Measurements from ENCODE around the gene SURF2.
"Not testable (repeated sequence)": the region's sequence is repeated elsewhere in the genome, so short reads cannot be mapped to it uniquely, and the experiment has no call there.

Gene SURF2

DNA sequence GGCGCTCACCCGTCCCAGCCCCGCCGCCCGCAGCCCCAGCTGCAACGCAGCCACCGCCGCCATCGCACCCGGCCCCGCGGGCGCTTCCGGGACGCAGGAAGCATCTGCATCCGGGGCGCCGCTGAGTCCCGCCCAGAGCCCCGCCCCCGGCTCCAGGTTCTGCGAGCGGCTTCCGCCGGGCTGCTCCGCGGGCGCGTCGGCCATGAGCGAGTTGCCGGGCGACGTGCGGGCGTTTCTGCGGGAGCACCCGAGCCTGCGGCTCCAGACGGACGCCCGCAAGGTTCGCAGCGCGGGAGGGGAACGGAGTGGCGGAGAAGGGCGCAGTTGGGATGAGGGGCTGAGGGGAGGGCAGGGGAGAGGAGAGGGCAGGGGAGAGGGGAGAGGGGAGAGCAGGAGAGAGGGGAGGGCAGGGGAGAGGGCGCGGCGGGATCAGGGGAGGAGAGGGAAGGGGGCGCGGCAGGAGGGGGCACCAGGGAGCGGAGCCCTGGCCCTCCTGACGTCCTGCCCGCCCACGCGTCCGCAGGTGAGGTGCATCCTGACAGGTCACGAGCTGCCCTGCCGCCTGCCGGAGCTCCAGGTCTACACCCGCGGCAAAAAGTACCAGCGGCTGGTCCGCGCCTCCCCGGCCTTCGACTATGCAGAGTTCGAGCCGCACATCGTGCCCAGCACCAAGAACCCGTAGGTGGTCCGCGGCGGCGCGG, at the start of gene SURF2, which contains the start of gene SURF1:
Gene SURF2 (plus strand): TSS at position 160 of the 701 bp plus-strand sequence. CDS start 43 bp downstream, at position 203.
Gene SURF1 (minus strand): TSS at position 97 of the 701 bp plus-strand sequence. CDS start 34 bp downstream, at position 63.
- peak; percentile 82 for DNase-seq

DNA sequence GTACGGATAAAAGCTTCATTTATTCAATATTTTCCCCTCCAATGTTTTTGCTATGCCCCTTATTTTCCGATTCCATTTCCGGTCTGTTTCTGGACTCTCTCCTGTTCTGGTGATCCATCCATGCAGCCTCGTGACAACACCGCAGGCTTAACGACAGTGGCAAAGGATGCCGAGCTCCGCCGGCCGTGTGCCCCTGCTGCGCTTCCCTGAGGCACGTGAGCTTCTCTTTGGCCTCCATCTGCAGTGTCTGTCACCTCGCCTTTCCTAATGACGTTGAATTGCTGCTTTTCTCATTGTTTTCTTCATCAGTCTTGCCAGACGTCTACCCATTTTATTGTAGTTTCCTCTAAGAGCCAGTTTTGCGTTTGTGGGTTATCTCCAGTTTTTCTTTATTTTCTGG, 49.0 kb upstream of the SURF2 start:
- DNase-seq: no peak

DNA sequence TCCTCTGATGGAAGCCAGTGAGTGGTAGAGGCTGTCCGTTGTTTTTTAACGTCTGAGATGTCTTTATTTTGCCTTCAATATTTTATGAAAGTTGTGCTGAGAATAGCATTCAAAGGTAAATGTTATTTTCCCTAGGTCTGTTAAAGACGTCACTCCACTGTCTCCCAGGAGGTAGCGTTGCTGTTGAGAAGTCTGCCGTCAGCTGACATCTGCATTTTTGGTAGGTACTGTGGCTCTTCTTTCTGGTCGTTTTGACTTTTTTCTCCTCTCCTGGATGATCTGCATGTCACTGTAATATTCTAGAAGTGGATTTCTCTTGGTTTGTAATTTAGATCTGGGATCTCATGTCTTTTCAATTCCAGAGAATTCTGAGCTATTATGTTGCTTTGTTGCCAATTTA, 46.7 kb upstream of the SURF2 start:
- DNase-seq: no peak

DNA sequence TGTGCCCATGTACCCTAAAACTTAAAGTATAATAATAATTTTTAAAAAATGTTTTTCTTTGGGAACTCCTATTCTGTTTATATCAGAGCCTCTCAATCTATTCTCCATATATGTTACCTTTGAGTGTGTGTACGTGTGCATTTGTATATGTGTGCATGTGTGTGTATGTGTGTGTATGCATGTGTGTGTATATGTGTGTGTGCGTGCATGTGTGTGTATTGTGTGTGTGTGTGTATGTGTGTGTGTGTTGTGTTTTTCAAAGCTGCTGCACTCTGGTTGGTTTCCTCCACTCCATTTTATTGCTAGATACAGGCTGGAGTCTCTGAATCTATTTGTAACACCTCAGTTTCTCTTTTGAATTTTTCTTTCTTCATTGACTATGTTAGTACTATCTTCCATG, 40.4 kb upstream of the SURF2 start:
- DNase-seq: no peak

DNA sequence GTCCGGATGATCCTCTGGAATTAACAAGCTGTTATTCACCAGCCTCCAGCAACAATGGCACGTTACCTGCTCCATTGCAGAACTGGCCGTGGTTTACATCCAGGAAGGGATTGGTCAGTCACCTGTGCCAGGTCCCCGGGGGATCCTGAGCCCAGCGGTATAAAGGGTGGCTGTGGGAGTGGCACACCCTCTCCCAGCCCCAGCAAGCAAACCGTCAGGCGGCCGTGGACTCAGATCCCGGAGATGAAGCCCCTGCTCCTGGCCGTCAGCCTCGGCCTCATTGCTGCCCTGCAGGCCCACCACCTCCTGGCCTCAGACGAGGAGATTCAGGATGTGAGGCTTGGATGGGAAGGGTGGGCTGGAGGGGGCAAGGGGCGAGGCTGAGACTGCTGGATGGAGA, 38.8 kb upstream of the SURF2 start:
- DNase-seq: not testable (repeated sequence)

DNA sequence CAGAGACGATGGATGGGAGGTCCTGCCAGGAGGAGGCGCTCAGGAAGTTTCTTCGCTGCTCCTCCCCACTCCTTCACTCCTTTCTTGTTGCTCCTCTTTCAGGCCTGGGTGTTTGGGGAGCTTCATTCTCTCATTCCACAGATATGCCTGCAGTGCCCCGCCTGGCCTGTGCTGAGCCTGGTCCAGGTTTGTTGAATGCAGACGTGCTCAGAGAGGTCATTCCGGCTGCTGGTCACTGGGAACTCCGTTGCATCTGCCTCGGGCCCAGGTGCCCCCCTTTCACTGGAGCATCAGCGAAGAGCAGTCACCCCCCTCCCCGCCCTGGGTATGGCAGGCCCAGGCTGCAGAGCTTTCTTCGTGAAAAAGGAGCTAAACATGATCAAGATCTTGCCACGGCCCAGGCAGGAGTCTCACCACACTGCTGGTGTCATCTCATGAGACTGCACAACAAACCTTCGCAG, 35.9 kb upstream of the SURF2 start:
- no peak for DNase-seq

DNA sequence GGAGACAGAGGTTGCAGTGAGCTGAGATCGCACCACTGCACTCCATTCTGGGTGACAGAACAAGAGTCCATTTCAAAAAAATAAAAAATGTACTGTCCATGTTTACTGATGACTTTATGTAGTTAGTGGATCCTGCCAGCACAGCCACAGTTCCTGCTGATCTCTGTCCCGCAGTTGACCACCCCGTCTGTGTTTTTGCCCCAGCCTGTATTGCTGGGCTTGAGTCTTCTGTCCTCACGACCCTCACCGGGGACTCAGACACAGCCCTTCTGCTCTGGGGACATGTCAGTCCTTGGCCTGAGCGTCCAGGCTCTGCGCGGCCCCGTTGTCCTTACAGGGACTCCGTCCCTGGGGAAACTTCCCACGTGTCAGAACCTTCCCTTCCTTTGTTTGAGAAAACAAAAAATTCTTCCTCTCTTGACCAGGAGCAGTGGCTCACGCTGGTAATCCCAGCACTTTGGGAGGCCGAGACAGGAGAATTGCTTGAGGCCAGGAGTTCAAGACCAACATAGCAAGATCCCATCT, 34.9 kb upstream of the SURF2 start:
- no peak for DNase-seq

DNA sequence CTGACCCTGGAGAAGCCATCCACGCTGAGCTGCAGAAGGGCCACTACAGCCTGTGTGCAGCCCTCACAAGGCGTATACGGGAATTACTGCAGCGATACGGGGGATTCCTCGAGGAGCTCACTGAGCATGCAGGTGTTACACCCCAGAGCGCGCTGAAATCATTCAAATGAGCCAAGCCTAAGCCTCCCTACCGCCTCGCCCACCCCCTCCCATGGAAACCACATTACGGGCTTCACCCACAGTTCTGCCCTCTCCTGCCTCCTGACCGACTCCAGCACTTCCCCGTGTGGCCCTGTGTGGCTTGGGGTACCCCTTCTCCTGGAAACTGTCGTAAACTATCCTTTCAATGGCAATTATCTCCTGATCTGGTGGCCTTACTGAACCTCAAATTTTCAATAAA, 33.6 kb upstream of the SURF2 start:
- no peak for DNase-seq

DNA sequence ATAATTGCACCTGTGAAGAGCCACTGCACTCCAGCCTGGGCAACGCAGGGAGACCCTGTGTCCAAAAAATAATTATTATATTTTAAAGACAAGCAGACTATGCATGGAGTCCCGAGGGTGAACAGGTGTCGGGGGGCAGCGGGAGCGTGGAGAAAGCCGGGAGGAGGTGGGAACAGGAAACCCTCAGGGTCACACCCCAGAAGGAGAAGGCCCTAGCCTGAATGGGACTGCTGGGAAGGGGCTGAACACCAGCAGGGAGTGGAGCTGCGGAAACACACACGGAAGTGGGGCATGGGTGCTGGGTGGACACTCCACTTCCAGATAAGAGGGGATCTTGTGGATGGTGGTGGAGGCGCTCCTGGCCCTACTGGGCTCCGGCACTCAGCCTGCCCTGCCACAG, 33.1 kb upstream of the SURF2 start:
- DNase-seq: no peak

DNA sequence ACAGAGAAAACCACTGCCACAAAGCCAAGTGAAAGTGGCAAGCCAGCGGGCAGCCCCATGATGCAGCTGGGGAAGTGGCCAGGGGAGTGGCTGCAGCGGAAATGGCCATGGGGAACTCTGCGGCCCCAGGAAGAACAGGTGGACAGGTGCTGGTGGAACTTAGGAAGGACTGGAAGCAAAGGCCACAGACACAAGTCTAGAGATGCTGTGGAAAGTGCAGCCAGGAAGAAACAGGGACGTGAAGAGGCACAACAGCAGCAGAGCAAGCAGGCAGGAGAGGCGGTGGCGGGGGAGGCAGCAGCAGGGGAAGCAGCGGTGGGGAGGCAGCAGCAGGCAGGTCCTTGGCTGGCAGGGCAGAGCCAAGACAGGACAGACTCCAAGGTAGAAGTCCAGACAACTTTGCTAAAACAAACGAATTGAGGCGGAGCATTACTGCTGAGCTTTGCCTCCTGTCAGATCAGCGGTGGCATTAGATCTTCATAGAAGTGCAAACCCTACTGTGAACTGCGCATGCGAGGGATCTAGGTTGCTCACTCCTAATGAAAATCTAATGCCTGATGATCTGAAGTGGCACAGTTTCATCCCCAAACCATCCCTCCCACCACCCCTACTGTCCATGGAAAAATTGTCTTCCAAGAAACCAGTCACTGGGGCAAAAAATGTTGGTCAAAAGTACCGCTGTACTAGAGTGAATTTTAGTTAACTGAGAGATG, 32.2 kb upstream of the SURF2 start:
- DNase-seq: no peak

DNA sequence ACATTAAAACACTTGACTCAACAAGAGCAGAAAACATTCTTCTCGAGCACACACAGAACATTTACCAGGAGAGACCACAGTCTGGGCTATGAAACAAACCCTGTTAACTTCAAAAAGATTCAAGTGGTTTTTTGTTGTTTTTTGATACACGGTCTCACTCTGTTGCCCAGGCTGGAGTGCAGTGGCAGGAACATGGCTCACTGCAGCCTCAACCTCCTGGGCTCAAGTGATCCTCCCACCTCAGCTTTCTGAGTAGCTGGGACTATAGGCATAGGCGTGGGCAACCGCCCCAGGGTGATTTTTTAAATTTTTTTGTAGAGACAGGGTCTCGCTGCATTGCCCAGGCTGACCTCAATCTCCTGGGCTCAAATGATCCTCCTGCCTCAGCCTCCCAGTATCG, 29.3 kb upstream of the SURF2 start:
- not testable (repeated sequence) for DNase-seq

DNA sequence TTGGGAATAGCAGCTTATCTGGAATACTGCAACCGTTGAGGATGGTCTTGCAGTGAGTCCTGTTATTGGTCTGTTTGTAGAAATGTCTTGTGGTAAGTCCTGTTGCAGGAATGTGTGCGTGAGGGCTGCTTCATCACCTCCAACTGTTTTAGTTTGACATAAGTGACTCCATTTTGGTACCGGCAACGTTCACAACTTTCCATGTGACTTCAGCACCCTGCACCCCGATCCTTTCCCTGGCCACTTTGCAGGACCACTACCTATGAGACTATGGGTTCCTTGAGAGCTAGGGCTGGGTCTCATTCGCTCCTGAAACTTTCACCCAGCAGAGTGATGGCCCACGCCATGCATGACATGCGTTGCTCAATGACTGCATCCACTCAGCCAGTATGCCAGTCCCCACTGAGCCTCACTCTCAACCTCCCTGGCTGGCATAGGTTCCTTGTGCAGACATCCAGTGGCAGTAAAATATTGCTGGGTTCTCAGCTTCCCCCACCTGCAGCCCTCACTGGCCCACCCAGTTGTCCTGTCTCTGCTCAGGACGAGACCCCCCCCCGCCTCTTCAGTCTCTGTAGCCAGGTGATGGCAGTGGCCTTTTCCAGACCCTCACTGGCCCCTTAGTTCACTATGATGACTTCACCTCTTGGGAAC, 28.4 kb upstream of the SURF2 start:
- DNase-seq: no peak

DNA sequence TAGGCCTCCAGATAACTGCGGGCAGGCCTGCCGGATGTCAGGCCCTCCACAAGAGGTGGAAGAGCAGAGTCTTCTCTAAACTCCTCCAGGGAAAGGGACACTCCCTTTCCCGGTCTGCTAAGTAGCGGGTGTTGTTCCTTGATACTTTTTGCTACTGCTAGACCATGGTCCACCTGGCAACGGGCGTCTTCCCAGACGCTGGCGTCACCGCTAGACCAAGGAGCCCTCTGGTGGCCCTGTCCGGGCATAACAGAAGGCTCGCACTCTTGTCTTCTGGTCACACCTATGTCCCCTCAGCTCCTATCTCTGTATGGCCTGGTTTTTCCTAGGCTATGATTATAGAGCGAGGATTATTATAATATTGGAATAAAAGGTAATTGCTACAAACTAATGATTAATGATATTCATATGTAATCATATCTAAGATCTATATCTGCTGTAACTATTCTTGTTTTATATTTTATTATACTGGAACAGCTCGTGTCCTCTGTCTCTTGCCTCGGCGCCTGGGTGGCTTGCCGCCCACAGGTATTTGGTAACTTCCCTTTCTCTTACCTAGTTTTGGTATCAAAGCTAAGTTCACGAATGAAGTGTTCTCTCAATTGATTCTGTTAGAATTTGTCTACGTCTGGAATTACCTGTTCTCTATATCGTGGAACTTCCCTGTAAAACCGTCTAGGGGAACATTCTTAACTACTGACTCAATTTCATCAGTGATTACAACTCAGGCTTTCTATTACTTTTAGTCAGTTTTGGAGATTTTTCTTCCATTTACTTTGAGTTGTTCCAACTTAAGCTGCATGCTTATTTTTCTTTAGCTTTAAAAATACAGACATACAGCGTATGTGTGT, 26.8 kb upstream of the SURF2 start:
- DNase-seq: not testable (repeated sequence)

DNA sequence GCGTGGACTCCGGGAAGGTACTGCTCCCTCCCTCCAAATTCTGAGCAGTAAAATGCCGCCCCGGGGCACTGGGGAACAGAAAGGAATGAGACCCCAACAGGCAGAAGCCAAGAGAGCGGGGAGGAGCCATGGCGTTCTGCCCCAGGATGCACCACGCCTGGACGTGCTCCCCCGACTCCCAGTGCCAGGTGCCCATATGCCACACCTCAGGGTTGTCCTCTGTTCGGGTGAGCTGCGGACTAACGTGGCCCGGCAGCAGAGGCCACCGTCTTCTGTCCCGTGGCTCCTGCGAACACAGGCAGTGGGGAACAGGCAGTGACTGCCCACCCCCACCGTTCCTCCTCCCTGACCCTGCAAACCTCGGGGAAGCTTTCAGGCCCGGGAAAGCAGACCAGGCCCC, 25.1 kb upstream of the SURF2 start:
- no peak for DNase-seq

DNA sequence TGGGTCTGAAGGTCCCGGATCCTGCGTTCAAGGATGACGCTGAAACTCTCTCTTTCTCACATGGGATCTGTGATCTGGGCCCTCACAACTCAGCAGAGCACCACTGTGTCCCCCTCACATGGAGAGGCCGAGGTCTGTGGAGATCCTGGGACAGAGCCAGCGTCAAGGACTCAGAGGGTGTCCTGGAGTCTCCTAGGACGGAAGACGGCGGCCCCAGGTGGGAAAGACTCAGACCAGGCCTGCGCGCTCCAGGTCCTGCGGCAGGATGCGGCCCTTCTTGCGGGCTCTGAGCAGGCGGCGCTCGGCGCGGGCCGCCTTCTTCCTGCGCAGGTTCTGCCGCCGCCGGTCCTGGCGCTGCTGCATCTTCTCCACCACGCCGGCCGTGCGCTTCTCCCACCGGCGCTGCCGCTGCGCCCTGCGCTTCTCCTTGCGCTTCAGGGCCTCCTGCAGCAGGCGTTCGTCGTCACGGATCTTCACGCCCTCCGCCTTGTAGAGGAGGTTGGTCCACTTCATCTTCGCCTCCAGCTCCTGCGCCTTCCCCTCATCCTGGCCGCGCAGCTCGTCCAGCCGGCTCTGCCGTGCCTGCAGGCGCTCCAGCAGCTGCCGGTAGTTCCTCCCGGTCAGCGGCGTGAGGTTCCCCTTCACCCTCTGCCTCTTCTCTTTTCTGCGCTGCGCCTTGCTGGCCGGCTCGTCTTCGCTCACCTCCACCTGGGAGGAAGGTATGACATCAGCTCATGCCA, 24.5 kb upstream of the SURF2 start:
- DNase-seq: no peak

DNA sequence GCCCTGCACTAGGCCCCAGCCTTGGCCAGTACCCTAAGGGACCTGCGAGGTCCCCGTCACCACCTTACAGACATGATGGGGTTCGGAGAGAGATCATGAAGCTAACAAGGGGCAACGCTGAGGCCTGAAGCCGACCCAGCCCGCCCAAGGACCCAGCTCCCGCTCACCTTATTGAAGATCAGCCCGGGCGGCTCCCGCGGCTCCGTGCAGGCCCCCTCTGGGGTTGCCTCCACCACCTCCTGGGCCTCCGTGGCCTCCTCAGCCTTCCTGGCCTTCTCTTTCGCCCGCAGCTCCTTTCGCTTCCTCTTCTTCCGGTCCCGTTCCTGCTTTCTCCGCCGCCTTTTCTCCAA, 24.0 kb upstream of the SURF2 start:
- DNase-seq: no peak

DNA sequence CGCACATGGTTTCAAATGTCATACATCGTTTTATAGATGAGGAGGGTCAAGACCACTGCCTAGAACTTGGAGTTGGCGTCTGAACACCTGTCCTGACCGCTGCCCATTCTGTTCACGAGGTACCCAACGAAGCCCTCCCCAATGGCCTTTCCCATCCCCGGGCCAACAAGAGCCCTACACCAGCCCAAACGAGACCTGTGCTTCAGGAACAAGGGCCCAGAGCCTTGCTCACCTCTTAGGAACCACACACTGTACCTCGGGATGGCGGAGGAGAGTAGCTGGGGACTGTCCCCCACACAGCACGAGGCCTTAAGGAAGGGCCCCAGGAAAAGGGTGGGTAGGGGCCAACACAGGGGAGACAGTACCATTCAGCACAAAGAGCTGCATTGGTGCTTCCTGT, 23.3 kb upstream of the SURF2 start:
- DNase-seq: no peak

DNA sequence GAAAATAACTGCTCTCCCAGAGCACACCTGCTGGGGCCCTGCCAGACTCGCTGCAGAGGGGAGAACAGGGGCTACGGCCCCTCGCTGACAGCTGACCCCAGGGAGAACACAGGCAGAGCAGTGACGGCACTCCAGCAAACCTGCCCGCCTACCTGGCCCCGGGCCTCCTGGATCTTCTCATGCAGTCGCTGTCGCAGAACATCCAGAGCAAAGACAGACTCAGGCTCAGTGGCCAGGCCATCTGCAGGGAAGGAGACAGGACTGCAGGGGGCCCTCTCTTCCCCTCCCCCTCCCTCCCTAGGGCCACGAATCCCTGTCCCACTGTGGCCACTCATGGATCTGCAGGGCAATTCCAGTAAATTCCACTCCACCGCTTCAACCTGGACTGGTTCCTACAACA, 22.8 kb upstream of the SURF2 start:
- no peak for DNase-seq

DNA sequence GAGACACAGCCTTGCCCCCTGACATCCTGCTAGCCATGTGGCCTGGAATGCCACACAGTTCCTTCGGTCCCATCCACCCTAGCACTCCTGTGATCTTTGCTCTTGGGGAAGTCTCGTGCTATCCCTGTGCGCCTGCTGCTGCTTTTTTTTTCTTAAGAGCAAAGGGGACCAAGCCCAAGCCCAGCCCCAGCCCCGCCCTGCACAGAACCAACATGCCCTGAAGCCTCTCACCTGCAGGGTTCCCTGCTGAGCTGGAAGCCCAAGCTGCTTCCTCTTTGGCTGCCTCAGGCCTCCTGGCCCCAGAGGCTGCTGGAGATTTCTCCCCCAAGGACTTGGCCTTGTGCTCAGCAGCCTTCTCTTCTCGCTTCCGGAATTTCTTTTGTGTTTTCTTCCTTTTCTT, 22.2 kb upstream of the SURF2 start:
- DNase-seq: no peak

DNA sequence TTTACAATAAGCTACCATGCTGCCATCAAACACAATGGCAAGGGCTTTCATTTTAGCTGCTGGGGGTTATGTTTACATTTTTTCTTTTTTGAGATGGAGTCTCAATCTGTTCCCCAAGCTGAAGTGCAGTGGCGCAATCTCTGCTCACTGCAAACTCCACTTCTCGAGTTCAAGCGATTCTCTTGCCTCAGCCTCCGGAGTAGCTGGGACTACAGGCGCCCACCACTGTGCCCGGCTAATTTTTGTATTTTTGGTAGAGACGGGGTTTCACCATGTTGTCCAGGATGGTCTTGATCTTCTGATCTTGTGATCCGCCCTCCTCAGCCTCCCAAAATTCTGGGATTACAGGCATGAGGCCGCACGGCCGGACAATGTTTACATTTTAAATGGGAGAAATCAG, 21.5 kb upstream of the SURF2 start:
- DNase-seq: not testable (repeated sequence)

DNA sequence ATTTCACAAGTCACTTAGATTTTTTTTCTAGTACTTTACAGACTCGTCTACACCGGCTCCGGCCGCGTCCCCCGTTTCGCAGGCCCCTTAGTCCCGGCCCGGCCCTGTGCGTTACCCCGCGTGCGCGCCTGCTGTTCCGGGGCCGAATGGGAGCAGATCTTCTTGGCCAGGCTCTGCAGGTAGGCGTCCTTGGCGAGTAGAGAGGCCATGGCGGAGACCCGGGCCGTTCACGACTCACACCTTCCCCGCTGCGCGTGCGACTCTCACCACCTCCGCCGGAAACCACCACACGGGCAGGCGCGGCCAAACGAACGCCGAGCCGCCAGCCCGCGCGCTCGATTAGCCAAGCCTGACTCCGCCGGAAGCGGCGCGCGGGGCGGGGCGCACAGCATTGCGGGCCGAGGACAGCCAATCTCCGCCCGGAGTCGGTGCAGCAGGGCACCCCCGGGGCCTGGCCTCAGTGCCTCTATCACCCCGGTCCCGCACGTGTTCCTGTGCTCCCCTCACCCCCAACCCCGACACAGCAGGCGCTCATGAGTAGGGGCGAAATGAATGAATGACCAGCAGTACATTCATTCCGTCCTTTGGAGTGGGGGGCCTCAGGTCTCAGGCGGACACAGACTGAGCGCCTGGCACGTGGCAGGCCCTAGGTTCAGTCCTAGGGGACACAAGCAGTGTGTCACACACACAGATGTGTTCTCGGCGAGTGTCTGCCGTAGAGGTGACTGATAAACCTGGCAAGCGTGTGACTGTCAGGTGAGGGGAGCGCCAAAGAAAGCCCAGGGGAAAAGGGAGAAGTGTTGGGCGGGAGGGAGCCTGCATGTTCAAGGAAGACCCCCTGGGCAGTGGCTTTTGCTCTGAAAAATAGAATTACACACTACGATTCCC, 20.2 kb upstream of the SURF2 start, which contains the start of gene SURF6:
Gene SURF6 (minus strand): TSS at position 265 of the 888 bp plus-strand sequence. CDS start 56 bp downstream, at position 209.
- peak; percentile 91 for DNase-seq
